GM13977 (cell line): Measurements from ENCODE around the gene IFT25.

Experiments
- DNase-seq: peaks from one replicate; pipeline ENCODE4 v3.0.0; 2012; ENCODE audit warnings: low spot score
- in situ Hi-C: fragments of 300-500 bp; cut with MboI; formaldehyde crosslinking; loops from one replicate; pipeline ENCODE4 v1.12.0; 2022; ENCODE audit warnings: low sequenced_read_pairs, low pct_unique_long_range_greater_than_20kb, mixed read lengths, inconsistent platforms; ENCODE audit not compliant: unreplicated experiment
- TF ChIP-seq, protein P1 (sequence below): IDR thresholded peaks from 2 replicates; pipeline ENCODE4 v1.5.1; 2012; ENCODE audit warnings: mild to moderate bottlenecking, control low read depth; ENCODE audit not compliant: insufficient read depth; ENCODE audit errors: extremely low read depth, missing control alignments

The IFT25 gene

DNA sequence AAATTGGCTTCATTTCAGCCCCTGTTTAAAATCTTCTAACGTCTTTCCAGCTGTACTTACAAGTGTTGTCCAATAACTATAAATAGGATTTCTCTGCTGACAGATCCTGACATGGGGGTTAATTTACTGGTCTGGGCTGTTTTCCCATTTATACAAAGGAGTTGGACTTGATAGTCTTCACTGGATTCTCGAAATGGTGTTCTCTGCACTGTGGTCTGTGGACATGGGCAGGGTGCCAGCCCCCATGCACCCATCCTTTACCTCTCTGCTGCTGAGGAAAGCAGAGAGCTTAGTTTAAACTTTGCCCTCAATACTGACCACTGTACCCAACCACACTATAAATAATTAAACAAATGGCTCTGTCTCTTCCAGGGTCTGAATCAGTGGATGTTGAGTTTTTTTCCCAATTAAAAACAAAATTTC lies 46.3 kb downstream of the IFT25 start:
- in situ Hi-C loops = no loop called here
- TF ChIP-seq, protein P1, sequence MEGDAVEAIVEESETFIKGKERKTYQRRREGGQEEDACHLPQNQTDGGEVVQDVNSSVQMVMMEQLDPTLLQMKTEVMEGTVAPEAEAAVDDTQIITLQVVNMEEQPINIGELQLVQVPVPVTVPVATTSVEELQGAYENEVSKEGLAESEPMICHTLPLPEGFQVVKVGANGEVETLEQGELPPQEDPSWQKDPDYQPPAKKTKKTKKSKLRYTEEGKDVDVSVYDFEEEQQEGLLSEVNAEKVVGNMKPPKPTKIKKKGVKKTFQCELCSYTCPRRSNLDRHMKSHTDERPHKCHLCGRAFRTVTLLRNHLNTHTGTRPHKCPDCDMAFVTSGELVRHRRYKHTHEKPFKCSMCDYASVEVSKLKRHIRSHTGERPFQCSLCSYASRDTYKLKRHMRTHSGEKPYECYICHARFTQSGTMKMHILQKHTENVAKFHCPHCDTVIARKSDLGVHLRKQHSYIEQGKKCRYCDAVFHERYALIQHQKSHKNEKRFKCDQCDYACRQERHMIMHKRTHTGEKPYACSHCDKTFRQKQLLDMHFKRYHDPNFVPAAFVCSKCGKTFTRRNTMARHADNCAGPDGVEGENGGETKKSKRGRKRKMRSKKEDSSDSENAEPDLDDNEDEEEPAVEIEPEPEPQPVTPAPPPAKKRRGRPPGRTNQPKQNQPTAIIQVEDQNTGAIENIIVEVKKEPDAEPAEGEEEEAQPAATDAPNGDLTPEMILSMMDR = no peak
- no peak for DNase-seq

DNA sequence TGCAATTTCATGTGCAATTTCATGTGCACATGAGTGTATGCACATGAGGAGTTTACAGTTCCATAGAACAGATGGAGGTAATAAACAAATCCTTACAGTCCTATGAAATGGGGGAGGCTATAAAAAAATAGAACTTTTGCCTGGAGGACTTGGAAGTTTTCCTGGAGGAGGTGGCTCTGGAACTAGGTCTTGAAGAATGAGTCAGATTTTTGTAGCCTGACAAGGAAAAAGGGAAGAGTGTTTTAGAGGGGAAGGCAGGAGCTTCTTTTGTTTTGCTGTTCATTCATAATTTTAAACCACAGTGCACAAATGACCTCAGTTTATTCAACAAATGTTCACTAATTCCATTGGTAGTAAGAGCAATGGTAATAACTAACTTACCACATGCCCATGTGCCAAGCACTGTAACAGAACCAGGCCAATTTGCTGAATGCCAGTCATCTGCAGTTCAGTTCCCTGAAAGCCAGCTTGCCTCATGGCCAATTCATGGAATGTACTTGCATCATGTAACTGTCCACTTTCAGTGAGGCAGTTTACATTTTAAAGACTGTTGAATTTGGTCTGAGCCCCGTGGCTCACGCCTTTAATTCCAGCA lies 48.8 kb downstream of the IFT25 start:
- in situ Hi-C loops = no loop called here
- TF ChIP-seq, protein P1 = no peak
- no peak for DNase-seq

DNA sequence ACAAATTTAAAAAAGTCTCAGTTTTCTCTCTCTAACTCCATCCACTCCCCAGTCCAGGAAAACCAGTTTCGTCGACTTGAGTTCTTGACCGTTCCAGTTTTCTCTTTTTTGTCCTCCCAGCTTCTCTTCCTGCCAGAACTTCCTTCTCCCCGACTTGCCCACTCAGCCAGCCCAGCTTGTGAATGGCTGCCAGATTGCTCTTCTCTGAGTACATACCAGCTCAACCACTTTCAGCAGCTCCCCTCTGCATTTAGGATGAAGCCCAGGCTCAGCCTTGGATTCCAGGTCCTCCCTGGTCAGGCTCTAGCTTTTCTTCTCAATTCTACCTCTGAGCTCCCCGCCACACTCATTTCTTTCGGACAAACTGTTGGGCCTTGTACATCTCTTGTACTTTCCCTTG lies 50.1 kb downstream of the IFT25 start:
- TF ChIP-seq, protein P1 = no peak
- DNase-seq = no peak
- in situ Hi-C loops = no loop called here

DNA sequence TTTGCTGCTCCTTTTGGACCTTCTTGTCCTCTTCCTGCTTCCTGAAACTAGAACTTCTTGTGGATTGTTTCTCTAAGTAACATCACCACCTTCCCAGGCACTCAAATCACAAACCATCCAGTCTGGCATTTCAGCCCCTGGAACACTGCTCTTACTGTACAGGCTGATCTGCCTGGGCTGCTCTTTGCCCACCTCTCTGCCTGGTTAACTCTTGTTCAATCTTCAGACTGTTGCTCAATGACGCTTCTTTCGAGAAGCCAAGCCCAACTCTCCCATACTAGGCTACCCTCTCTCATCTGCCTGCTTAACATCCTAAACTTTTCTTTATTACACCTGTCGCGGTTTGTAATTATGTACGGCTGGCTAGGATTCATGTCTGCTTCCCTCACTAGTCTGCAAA lies 50.9 kb downstream of the IFT25 start:
- in situ Hi-C loops = no loop called here
- no peak for DNase-seq
- TF ChIP-seq, protein P1 = no peak

DNA sequence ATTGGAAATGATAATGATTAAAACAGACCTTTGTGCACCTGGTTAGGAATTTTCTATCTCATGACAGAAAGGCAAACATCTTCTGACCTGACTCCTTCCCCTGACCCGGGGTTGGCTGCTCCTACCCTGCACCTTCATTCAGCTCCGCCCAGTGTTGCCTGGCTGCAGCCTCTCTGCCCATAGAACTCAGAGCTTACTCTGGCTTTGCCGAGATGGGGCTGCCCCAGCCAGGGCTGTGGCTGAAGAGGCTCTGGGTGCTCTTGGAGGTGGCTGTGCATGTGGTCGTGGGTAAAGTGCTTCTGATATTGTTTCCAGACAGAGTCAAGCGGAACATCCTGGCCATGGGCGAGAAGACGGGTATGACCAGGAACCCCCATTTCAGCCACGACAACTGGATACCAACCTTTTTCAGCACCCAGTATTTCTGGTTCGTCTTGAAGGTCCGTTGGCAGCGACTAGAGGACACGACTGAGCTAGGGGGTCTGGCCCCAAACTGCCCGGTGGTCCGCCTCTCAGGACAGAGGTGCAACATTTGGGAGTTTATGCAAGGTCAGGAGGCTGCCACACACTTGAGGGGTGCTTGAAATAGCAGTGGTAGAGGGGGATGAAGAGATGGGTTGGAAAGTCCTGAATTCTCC lies 51.4 kb downstream of the IFT25 start, which contains the start of gene DIO1:
DIO1 (plus strand) TSS at position 189 of the 638 bp plus-strand sequence; CDS start at position 213, 24 bp downstream.
- TF ChIP-seq, protein P1 = no peak
- DNase-seq = no peak
- in situ Hi-C loops = no loop called here

DNA sequence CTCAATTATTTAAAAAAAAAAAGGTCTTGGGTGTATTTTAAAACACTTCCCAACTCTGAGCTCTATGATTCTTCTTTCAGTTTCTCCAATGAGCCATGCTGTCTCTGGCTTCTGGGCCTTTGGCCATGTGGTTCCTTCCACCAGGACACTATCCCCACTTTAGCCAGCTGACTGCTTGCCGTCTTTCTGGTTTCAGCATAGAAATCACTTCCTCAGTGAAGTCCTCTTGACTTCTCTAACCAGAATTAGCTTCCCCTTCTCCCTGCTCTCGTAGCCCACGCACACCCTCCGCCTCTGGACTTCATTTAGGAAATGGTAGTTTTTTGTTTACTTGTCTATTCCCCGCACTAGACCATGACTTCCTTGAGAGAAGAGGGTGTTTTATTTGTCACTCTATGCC lies 52.6 kb downstream of the IFT25 start:
- DNase-seq = no peak
- in situ Hi-C loops = no loop called here
- TF ChIP-seq, protein P1 = no peak
